Stimulated activated naive CD8-positive, alpha-beta T cell treated with anti-CD3 and anti-CD28 coated beads, Interleukin-15, amount 100 ng/mL, for 72 hours (primary cell): ENCODE results near the gene DENND4A.
A peak's percentile ranks its signal among the peaks of the same experiment; 100 is the strongest.
"Not testable (repeated sequence)": the region's sequence is repeated elsewhere in the genome, so short reads cannot be mapped to it uniquely, and the experiment has no call there.

ENCODE experiments used
- ATAC-seq: fragments of 150-1000 bp; cut with Tn5 transposase; 2 replicates; pipeline ENCODE4 v1.10.0; 2021; ENCODE audit warnings: mild to moderate bottlenecking, moderate library complexity
- DNase-seq, 2 donors: peaks; one replicate each; pipeline ENCODE4 v3.0.0; 2021 to 2022
- H3K27ac Mint-ChIP-seq, 2 donors: one replicate each; pipeline ENCODE4 v1.8.0; 2022; ENCODE audit warnings: mild to moderate bottlenecking in 2 of 2, mixed read lengths in 2 of 2, moderate library complexity in 2 of 2
- H3K27me3 Mint-ChIP-seq: one replicate; pipeline ENCODE4 v1.8.0; 2022; ENCODE audit warnings: mixed read lengths
- H3K4me1 Mint-ChIP-seq: one replicate; pipeline ENCODE4 v1.8.0; 2022; ENCODE audit warnings: mild to moderate bottlenecking, mixed read lengths
- H3K4me3 Mint-ChIP-seq, 2 donors: one replicate each; pipeline ENCODE4 v1.8.0; 2022; ENCODE audit warnings: mild to moderate bottlenecking in 2 of 2, mixed read lengths in 2 of 2, moderate library complexity in 1 of 2
- H3K9me3 Mint-ChIP-seq, 2 donors: one replicate each; pipeline ENCODE4 v1.8.0; 2022; ENCODE audit warnings: mixed read lengths in 2 of 2

The DENND4A gene

GRCh38 chr15:65632780-65633375 is 159.2 kb downstream of the DENND4A start:
- H3K27ac Mint-ChIP-seq: no peak overlapping the region
- H3K27me3 Mint-ChIP-seq: no peaks in the 10 kb centered on the region
- peaks cover 22% of the 10 kb centered on the region for H3K4me1 Mint-ChIP-seq
- no peak overlapping the region for H3K4me3 Mint-ChIP-seq
- DNase-seq: no peak
- no peaks in the 10 kb centered on the region for H3K9me3 Mint-ChIP-seq
- no peak for ATAC-seq

- DNase-seq (no peak), ATAC-seq (no peak)
- Mint-ChIP-seq H3K4me1 (peaks cover 19% of the 10 kb centered on the region), H3K27ac (no peak overlapping the region), H3K4me3 (no peak overlapping the region), H3K9me3 (no peaks in the 10 kb centered on the region), H3K27me3 (no peaks in the 10 kb centered on the region)
These were observed 160.6 kb downstream of the DENND4A start for GRCh38 chr15:65631503-65631902.

- peak; percentile 62 for ATAC-seq
- no peak overlapping the region for H3K4me3 Mint-ChIP-seq
These were observed 161.3 kb downstream of the DENND4A start for GRCh38 chr15:65630760-65631159.

GRCh38 chr15:65629548-65629947 is 162.5 kb downstream of the DENND4A start:
- no peak for DNase-seq
- Mint-ChIP-seq H3K4me1 (peaks cover 19% of the 10 kb centered on the region), H3K4me3 (no peak overlapping the region), H3K9me3 (no peaks in the 10 kb centered on the region), H3K27ac (peak overlapping the region in 1 of 2 donors; percentile 24), H3K27me3 (no peaks in the 10 kb centered on the region)
- no peak for ATAC-seq

More at GRCh38 chr15:65630760-65631159, 161.3 kb downstream of the DENND4A start:
- H3K9me3 Mint-ChIP-seq: no peaks in the 10 kb centered on the region
- H3K27ac Mint-ChIP-seq: peak overlapping the region; percentile 34 to 61
- DNase-seq: no peak
- H3K27me3 Mint-ChIP-seq: no peaks in the 10 kb centered on the region
- H3K4me1 Mint-ChIP-seq: peaks cover 19% of the 10 kb centered on the region

- Mint-ChIP-seq H3K4me1 (peaks cover 14% of the 10 kb centered on the region), H3K27me3 (no peaks in the 10 kb centered on the region), H3K9me3 (no peaks in the 10 kb centered on the region), H3K4me3 (no peak overlapping the region), H3K27ac (peak overlapping the region in 1 of 2 donors; percentile 57)
- no peak for DNase-seq
- no peak for ATAC-seq
These were observed 165.2 kb downstream of the DENND4A start for GRCh38 chr15:65626856-65627255.

GRCh38 chr15:65623103-65623502 is 169.0 kb downstream of the DENND4A start:
- no peak for ATAC-seq
- Mint-ChIP-seq H3K27ac (no peak overlapping the region), H3K27me3 (no peaks in the 10 kb centered on the region), H3K4me3 (no peak overlapping the region), H3K9me3 (no peaks in the 10 kb centered on the region), H3K4me1 (no peaks in the 10 kb centered on the region)
- no peak for DNase-seq

- Mint-ChIP-seq H3K4me1 (no peaks in the 10 kb centered on the region), H3K9me3 (no peaks in the 10 kb centered on the region), H3K27me3 (no peaks in the 10 kb centered on the region), H3K27ac (no peak within 1 kb of the TSS), H3K4me3 (no peak within 1 kb of the TSS)
- ATAC-seq (no peak), DNase-seq (no peak)
These were observed 170.5 kb downstream of the DENND4A start, which contains the start of gene SLC24A1 for GRCh38 chr15:65621638-65622037. SLC24A1 (plus strand) TSS chr15:65621938; CDS start chr15:65624081, 2,143 bp downstream.

GRCh38 chr15:65620833-65621232 is 171.3 kb downstream of the DENND4A start:
- Mint-ChIP-seq H3K9me3 (no peaks in the 10 kb centered on the region), H3K4me1 (no peaks in the 10 kb centered on the region), H3K27me3 (no peaks in the 10 kb centered on the region), H3K4me3 (no peak overlapping the region), H3K27ac (no peak overlapping the region)
- DNase-seq (no peak), ATAC-seq (no peak)

GRCh38 chr15:65619626-65620290 is 172.3 kb downstream of the DENND4A start:
- no peak for DNase-seq
- no peak overlapping the region for H3K27ac Mint-ChIP-seq
- H3K4me1 Mint-ChIP-seq: no peaks in the 10 kb centered on the region
- ATAC-seq: no peak
- H3K4me3 Mint-ChIP-seq: no peak overlapping the region
- H3K9me3 Mint-ChIP-seq: no peaks in the 10 kb centered on the region
- no peaks in the 10 kb centered on the region for H3K27me3 Mint-ChIP-seq

GRCh38 chr15:65618560-65619109 is 173.5 kb downstream of the DENND4A start:
- Mint-ChIP-seq H3K4me3 (no peak overlapping the region), H3K27ac (peak overlapping the region in 1 of 2 donors; percentile 21), H3K4me1 (peaks cover 4% of the 10 kb centered on the region), H3K27me3 (no peaks in the 10 kb centered on the region), H3K9me3 (no peaks in the 10 kb centered on the region)
- DNase-seq (no peak), ATAC-seq (no peak)

- H3K4me1 Mint-ChIP-seq: peaks cover 30% of the 10 kb centered on the region
- not testable (repeated sequence) for ATAC-seq, H3K27ac Mint-ChIP-seq, H3K27me3 Mint-ChIP-seq, H3K9me3 Mint-ChIP-seq, DNase-seq, H3K4me3 Mint-ChIP-seq
These were observed 176.2 kb downstream of the DENND4A start for GRCh38 chr15:65615887-65616286.

- ATAC-seq (no peak), DNase-seq (no peak)
- H3K27ac Mint-ChIP-seq: no peak overlapping the region
- H3K9me3 Mint-ChIP-seq: no peaks in the 10 kb centered on the region
- no peaks in the 10 kb centered on the region for H3K27me3 Mint-ChIP-seq
- no peak overlapping the region for H3K4me3 Mint-ChIP-seq
- peaks cover 45% of the 10 kb centered on the region for H3K4me1 Mint-ChIP-seq
These were observed 178.9 kb downstream of the DENND4A start for GRCh38 chr15:65612949-65613744.

GRCh38 chr15:65612616-65612946 is 179.5 kb downstream of the DENND4A start:
- H3K4me3 Mint-ChIP-seq: peak overlapping the region in 1 of 2 donors; percentile 98
- no peaks in the 10 kb centered on the region for H3K9me3 Mint-ChIP-seq
- H3K27me3 Mint-ChIP-seq: no peaks in the 10 kb centered on the region
- peak in 1 of 2 donors; percentile 20 for DNase-seq
- peaks cover 50% of the 10 kb centered on the region for H3K4me1 Mint-ChIP-seq
- peak overlapping the region in 1 of 2 donors; percentile 74 for H3K27ac Mint-ChIP-seq
- ATAC-seq: peak; percentile 36

GRCh38 chr15:65611888-65612615 is 180.0 kb downstream of the DENND4A start:
- H3K9me3 Mint-ChIP-seq: no peaks in the 10 kb centered on the region

More at GRCh38 chr15:65611888-65612615, 180.0 kb downstream of the DENND4A start:
- Mint-ChIP-seq H3K4me3 (peak overlapping the region; percentile 94 to 98), H3K27ac (peak overlapping the region; percentile 99), H3K27me3 (no peaks in the 10 kb centered on the region), H3K4me1 (peaks cover 51% of the 10 kb centered on the region)
- DNase-seq: peak in 1 of 2 donors; percentile 15
- ATAC-seq: no peak
